Colonic mucosa (tissue), 4 donors: ENCODE data around the gene STYX. TPM values are rescaled to one million over a fixed set of nuclear protein-coding genes. Genes with fewer than 3 reads are reported as not detected.
"Not testable (repeated sequence)": the region's sequence is repeated elsewhere in the genome, so short reads cannot be mapped to it uniquely, and the experiment has no call there.

Experiments used
- DNase-seq: peaks from one replicate; pipeline ENCODE4 v3.0.0-alpha.2; 2020
- H3K27ac ChIP-seq: fragments of 200-600 bp; one replicate; pipeline ENCODE4 v1.8.0; 2021
- H3K27me3 ChIP-seq: fragments of 200-600 bp; one replicate; pipeline ENCODE4 v1.8.0; 2021
- H3K36me3 ChIP-seq: fragments of 200-600 bp; one replicate; pipeline ENCODE4 v1.8.0; 2021
- H3K4me1 ChIP-seq: fragments of 200-600 bp; one replicate; pipeline ENCODE4 v1.8.0; 2021; ENCODE audit warnings: mild to moderate bottlenecking
- H3K4me3 ChIP-seq: fragments of 200-600 bp; one replicate; pipeline ENCODE4 v1.8.0; 2021
- H3K9ac ChIP-seq, 2 donors: one replicate each; pipeline ENCODE4 v1.7.0; 2013; ENCODE audit warnings: control low read depth in 2 of 2, low read depth in 2 of 2, low read length in 2 of 2
- H3K9me3 ChIP-seq: fragments of 200-600 bp; one replicate; pipeline ENCODE4 v1.8.0; 2021
- intact Hi-C: fragments of 100-400 bp; cut with DNase I; formaldehyde crosslinking; loops from one replicate; pipeline ENCODE4 v1.14.1; 2022
- total RNA-seq, 2 donors: library from RNA; stranded (reverse); fragmentation: NEBNext Ultra II Directional in 1 of 2; extraction: Animal tissue kit (Norgen Biotek cat#: 25700) in 1 of 2; gene quantifications; one replicate each; pipeline ENCODE4 v1.2.1, GENCODE V29; 2021
- TF ChIP-seq, protein P1 (sequence below): fragments of 200-600 bp; IDR thresholded peaks from one replicate; pipeline ENCODE4 v1.8.0; 2022; ENCODE audit warnings: antibody characterized with exemption, mild to moderate bottlenecking
- donor health status: healthy.
- donor health status: DM: no; HTN: no; CAD: no.
- donor health status: DM: no; HTN: no; CAD: no.

Gene STYX
- total RNA-seq, 2 donors from 2014 or later, result 7.4 to 11.2 TPM

DNA sequence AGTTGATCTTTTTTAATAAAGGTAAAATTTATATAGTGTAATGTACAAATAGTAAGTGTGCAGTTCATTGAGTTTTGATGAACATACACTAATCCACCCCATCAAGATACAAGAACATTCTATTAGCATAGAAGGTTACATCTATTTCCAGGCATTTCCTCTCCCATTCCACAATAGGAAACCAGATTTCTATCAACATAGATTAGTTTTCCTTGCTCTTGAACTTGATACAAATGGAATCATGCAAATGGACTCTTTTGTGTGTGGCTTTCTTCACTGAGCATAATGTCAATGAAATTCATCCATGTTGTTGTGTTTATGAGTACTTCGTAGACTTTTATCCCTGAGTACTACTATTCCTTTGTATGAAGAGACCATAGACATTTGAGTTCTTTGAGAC is 10.8 kb downstream of the STYX start:
- Histone ChIP-seq H3K36me3 (no peaks in the 10 kb centered on the region), H3K9ac (no peak overlapping the region), H3K9me3 (no peaks in the 10 kb centered on the region), H3K27ac (no peak overlapping the region), H3K27me3 (no peaks in the 10 kb centered on the region), H3K4me1 (no peaks in the 10 kb centered on the region), H3K4me3 (no peak overlapping the region)
- intact Hi-C loops, result no loop called here
- no peak for DNase-seq
- TF ChIP-seq, protein P1, sequence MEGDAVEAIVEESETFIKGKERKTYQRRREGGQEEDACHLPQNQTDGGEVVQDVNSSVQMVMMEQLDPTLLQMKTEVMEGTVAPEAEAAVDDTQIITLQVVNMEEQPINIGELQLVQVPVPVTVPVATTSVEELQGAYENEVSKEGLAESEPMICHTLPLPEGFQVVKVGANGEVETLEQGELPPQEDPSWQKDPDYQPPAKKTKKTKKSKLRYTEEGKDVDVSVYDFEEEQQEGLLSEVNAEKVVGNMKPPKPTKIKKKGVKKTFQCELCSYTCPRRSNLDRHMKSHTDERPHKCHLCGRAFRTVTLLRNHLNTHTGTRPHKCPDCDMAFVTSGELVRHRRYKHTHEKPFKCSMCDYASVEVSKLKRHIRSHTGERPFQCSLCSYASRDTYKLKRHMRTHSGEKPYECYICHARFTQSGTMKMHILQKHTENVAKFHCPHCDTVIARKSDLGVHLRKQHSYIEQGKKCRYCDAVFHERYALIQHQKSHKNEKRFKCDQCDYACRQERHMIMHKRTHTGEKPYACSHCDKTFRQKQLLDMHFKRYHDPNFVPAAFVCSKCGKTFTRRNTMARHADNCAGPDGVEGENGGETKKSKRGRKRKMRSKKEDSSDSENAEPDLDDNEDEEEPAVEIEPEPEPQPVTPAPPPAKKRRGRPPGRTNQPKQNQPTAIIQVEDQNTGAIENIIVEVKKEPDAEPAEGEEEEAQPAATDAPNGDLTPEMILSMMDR, result no peak

DNA sequence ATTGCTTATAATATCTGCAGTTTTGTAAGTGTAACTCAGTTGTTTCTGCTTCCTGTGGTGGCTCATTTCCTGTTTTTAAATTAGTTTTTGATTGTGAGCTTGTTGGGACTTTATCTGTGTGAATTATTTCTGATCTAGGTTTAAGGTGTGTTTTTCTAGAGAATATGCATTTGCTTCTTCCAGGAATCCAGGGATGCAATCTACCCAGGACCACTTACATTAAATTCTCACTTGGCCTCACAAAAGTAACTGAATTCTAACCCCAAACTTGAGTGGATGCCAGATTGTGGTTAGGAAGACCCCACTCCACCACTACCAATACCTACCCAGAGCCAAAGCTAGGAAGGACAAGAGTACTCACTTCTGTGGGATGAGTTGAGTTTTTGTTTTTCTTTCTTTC is 11.9 kb downstream of the STYX start:
- Histone ChIP-seq H3K4me1 (no peaks in the 10 kb centered on the region), H3K9me3 (no peaks in the 10 kb centered on the region), H3K4me3 (no peak overlapping the region), H3K27me3 (no peaks in the 10 kb centered on the region), H3K9ac (no peak overlapping the region), H3K27ac (peak overlapping the region; percentile 63), H3K36me3 (no peaks in the 10 kb centered on the region)
- intact Hi-C loops, result no loop called here
- no peak for DNase-seq
- TF ChIP-seq, protein P1, result no peak

GRCh38 chr14:52748647-52749292 is 18.8 kb downstream of the STYX start:
- Histone ChIP-seq H3K27me3 (no peaks in the 10 kb centered on the region), H3K9ac (no peak overlapping the region), H3K9me3 (no peaks in the 10 kb centered on the region), H3K4me3 (no peak overlapping the region), H3K4me1 (no peaks in the 10 kb centered on the region), H3K36me3 (no peaks in the 10 kb centered on the region), H3K27ac (no peak overlapping the region)
- TF ChIP-seq, protein P1, result no peak
- no peak for DNase-seq
- intact Hi-C loops, result no loop called here

- no peak overlapping the region for H3K27ac ChIP-seq
- DNase-seq, result no peak
- peaks cover 10% of the 10 kb centered on the region for H3K36me3 ChIP-seq
- no peaks in the 10 kb centered on the region for H3K4me1 ChIP-seq
- H3K9ac ChIP-seq, result no peak overlapping the region
- TF ChIP-seq, protein P1, result no peak
- intact Hi-C loops, result no loop called here
- H3K9me3 ChIP-seq, result no peaks in the 10 kb centered on the region
- H3K4me3 ChIP-seq, result no peak overlapping the region
- no peaks in the 10 kb centered on the region for H3K27me3 ChIP-seq
Measured at GRCh38 chr14:52755607-52756316, 25.8 kb downstream of the STYX start.

DNA sequence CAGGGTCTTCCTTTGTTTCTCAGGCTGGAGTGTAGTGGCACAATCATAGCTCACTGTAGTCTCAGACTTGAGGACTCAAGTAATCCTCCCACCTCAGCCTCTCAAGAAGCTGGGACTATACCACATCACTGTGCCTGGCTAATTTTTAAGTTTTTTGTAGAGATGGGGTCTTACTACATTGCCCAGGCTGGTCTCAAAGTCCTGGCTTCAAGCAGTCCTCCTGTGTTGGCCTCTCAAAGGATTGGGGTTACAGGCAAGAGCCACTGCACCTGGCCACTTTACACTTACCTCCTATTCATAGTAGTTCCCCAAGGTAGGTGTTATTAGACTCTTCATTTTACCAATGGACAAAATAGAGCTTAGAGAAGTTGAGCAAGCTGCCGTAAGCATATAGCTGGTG is 29.2 kb downstream of the STYX start:
- Histone ChIP-seq H3K27ac (no peak overlapping the region), H3K9ac (no peak overlapping the region), H3K9me3 (no peaks in the 10 kb centered on the region), H3K4me3 (no peak overlapping the region), H3K27me3 (no peaks in the 10 kb centered on the region), H3K36me3 (peaks cover 10% of the 10 kb centered on the region), H3K4me1 (no peaks in the 10 kb centered on the region)
- no peak for DNase-seq
- intact Hi-C loops, result no loop called here
- TF ChIP-seq, protein P1, result no peak

GRCh38 chr14:52762923-52763322 is 33.0 kb downstream of the STYX start:
- H3K27me3 ChIP-seq, H3K9ac ChIP-seq, H3K36me3 ChIP-seq, H3K27ac ChIP-seq, H3K4me1 ChIP-seq, H3K4me3 ChIP-seq, H3K9me3 ChIP-seq, intact Hi-C loops, DNase-seq: not testable (repeated sequence)
